GM18858 (cell line): ENCODE results near the gene CELF4.

Experiments
- ATAC-seq: cut with Tn5 transposase; IDR thresholded peaks from one replicate; pipeline ENCODE4 v1.9.1; 2021; ENCODE audit not compliant: unreplicated experiment

CELF4 gene

DNA sequence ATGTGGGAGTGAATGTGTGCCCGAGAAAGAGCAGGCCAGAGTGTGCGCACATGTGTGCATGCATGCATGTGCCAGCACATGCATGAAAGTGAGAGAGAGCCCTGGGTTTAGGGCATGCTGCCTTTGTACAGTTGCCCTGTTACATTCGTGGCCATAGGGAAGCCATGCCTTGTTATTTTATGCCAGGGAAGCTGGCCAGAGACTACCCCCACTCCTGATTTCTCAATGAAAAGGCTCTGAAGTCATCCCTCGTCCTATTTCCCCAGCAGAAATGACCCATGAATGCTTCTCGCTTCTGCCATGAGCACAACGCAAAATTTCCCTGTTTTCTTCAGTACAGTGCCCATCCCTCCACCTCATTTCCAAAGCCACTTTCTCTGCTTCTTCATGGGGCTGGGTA lies 143.0 kb downstream of the CELF4 start:
- no peak for ATAC-seq

DNA sequence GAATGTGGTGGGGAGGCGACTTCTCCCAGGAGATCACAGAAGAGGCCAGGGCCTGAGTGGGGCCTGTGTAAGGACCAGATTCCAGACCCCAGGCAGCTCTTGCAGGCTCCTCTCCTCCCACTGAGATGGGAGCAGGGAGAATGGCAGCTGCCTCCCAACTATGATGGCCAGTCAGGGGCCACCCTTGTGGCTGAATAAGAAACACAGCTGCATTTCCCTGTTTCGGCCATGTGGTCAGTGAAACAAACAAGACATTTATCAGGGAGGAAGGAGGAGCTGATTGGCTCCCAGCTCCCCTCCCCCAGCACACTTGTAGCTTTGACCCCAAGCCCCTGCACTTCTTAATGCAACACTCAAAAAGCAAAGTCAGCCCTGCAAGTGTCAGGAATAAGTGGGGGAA lies 143.5 kb downstream of the CELF4 start:
- no peak for ATAC-seq

DNA sequence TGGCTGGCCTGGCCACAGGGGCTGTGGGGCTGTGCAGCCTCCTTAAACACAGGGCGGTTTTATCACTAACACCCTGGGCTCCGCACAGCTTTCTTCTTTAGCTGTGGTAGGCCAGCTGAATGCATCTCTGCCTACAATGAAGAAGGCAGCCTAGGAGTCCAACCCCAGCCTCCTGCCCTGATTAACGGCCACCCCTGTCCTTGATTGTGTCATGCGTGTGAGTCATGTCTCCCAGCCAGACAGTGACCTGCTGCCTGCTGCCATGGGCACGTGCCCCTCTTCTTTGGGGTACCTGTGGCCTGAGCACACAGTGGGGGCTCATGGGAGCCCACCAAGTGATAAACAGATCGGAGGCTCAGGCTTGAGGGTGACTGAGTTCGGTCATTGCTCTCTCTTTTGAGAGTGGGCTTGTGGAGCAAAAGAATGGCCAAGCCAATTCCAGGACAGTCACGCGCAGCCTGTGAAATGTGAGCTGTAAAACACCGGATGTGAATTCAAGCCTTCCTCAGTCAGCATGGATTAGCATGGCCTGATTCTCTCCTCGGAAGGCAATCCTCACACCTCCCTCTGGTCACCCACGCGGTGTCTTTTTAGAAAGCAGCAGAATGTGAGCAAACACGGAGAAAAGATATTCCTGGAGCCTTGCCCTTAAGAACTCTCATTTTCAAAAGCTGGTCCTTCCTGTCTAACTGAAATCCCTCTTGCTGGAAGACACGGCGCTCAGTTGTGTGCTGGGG lies 144.1 kb downstream of the CELF4 start:
- no peak for ATAC-seq

DNA sequence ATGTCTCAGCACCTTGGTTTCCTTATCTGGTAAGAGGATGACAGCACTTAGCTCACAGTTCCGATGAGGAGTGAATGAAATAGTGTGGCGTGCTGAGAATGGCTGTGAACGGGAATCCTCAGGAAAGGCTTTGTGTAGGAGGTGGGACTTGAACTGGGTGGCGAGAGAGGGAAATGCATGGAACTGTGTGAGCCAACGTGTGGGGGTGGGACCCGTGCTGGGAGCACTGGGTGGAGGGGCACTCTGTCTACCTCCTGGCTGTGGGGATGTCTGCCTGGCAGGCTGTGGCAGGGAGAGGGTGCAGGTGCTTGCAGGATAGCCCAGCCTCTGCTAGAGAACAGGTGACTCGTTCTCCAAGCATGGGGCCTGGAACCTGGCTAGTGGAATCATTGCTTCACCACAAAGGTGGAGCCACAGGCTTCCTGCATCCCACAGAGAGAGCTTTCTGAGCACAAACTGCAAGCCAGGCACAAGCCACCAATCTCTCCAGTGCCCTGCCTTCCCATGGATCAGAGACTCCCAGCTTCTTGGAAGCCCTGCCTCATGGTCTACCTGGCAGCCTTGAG lies 145.2 kb downstream of the CELF4 start:
- no peak for ATAC-seq

DNA sequence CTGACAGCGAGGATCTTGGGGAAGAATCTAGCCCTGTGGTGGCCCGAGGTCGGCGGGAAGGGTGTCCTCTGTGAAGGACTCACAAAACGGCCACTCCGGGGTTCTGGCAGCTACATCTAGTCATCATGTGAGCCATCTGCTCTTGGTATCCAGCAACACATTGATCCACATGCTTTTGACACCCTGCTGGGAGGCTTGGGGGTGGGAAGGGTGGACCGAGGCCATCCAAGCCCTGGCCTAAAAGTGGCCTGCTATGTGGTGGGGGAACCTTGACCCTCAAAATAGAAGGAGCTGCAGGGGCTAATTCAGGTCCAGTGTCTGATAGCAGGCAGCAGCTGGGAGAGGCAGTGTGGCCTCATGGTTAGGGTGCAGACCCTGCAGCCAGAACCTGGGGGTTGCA lies 145.7 kb downstream of the CELF4 start:
- ATAC-seq: no peak

DNA sequence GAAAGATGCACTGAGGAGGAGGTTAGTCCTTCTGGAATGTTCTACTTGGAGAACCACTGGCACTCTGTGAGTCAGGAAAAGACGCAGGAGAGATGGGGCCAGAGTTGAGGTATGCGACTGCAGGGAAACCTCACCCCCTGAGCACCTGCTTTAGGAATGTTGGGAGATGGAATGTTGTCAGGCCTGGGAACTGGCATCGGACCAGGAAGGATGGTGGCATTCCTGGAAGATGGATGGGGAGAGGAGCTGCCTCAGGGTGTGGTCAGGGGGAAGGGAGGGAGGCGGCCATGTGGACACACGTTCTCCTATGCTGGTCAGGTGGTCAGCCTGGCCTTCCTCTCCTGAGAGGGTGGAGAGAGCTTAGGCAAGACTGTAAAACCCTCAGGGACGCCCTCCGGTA lies 146.3 kb downstream of the CELF4 start:
- no peak for ATAC-seq

GRCh38 chr18:37414816-37415215 lies 150.8 kb downstream of the CELF4 start:
- ATAC-seq: no peak

DNA sequence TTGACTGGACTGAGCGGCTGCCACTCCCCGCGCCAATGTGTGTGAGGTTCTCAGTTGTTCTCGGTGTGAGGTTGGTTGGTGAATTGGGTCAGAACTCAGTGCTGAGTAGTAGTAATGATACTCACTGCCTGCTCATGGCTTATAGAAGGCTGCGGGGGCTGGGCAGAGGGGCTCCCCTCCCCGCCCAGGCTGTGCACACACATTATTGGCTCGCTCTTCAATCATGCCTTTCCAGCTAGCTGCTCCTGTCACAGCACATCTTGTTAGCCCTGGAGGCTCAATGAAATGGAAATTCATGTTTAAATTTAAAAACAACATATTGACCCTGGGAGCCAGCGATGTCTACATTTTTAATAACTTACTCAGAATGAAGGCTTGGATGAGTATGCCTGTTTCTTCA lies 152.8 kb downstream of the CELF4 start:
- ATAC-seq: no peak

GRCh38 chr18:37412333-37412732 lies 153.3 kb downstream of the CELF4 start:
- no peak for ATAC-seq

GRCh38 chr18:37409878-37410277 lies 155.7 kb downstream of the CELF4 start:
- no peak for ATAC-seq

- no peak for ATAC-seq
Measured at GRCh38 chr18:37408676-37409265, 156.8 kb downstream of the CELF4 start.

GRCh38 chr18:37407571-37407970 lies 158.0 kb downstream of the CELF4 start:
- no peak for ATAC-seq

DNA sequence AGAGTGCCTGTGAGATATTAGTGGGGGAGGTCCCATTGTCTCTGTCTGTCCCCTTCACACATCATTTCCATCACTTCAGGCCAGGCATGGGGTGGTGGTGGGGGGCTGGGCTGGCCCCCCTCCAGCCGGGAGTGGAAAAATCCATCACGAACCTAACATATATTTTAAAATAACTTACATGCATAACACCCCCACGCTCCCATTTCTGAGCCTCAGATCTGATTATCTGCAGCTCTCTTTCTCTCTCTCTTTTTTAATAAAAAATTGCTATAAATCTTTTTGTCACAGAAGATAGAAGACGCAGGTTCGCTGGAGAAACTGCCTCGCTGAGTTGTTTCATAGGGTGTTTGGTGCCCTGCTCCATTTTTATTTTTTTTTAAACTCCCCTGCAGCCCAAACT lies 159.8 kb downstream of the CELF4 start:
- no peak for ATAC-seq

- ATAC-seq: no peak
Measured at GRCh38 chr18:37405229-37405628, 160.4 kb downstream of the CELF4 start.

GRCh38 chr18:37403788-37404187 lies 161.8 kb downstream of the CELF4 start:
- ATAC-seq: no peak

DNA sequence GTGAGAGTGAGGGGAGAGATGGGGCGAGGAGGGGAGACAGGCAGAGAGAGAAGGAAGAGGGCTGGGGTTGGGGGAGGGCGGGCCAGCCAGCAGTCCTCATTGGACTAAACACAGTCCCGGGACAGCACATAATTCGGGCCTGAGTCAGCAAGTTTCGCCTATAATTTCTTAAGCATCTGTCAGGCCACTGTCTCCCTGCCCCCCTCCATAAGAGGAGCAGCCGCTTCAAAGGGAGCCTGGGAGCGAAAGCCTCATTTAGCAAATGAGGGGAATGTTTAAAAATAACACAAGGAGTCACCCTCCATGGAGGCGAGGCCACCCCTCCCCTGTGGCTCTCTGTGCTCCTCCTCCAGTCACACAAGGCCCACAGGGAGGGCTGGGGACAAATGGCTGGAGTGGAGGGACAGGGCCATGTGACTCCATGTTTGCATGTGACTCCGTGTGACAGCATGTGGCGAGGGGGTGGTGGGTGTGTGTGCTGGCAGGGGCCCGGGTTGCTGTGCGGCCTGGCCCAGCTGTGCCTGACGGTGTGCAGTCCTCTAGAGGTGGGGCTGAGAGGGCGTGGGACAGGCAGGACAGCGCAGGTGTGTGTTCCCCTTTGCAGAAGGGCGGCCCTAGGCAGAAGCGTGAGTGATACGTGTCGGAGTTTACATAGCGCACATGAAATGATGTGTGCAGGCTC lies 162.4 kb downstream of the CELF4 start:
- ATAC-seq: no peak

GRCh38 chr18:37402735-37403099 lies 162.9 kb downstream of the CELF4 start:
- no peak for ATAC-seq

GRCh38 chr18:37400802-37401201 lies 164.8 kb downstream of the CELF4 start:
- ATAC-seq: no peak

GRCh38 chr18:37398248-37398920 lies 167.2 kb downstream of the CELF4 start:
- no peak for ATAC-seq

DNA sequence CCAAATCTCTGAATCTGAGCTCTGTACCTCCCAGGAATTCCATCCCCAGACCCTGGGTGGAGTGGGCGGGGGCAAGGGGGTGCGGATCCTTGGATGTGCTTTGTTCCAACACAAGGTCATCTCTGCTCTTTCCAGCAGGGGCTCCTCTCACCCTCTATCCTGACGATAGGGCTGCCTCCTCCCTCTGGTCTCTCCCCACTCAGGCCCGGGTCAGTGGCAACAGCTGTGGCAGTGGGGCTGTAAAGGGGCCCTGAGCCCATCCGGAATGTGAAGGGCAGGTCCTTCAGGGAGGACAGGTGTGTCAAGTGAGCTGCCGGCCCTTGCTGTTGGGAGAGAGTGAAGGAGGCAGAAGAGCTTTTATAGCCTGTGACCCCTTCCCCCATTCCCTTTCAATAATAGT lies 167.8 kb downstream of the CELF4 start:
- ATAC-seq: no peak

- ATAC-seq: no peak
Measured at GRCh38 chr18:37396971-37397720, 168.5 kb downstream of the CELF4 start.
